Measurements from ENCODE around the gene DDN. TPM values are rescaled to one million over a fixed set of nuclear protein-coding genes. Genes with fewer than 3 reads are reported as not detected.

The DDN gene
- polyA plus RNA-seq, 1 donor (not counting 4 experiments of a cell fraction or from before 2014, with no cell fraction given), result 0.10 TPM

- DNase-seq (ENCODE audit: low read depth, low spot score), result no peak
- no peak overlapping the region for H2AFZ ChIP-seq (ENCODE audit: control insufficient read depth, low read length)
- no peak overlapping the region for H3K4me3 ChIP-seq (ENCODE audit: control insufficient read depth in 2 of 3, extremely low read depth in 1 of 3, insufficient read depth in 2 of 3, low read depth in 1 of 3, low read length in 3 of 3)
- peaks cover 15 to 18% of the 10 kb centered on the region in 2 experiments for H3K36me3 ChIP-seq (ENCODE audit: control insufficient read depth in 2 of 2, extremely low read depth in 1 of 2, insufficient read depth in 2 of 2, low read length in 2 of 2)
- no peaks in the 10 kb centered on the region for H4K20me1 ChIP-seq (ENCODE audit: control insufficient read depth, extremely low read depth, insufficient read depth, low read length)
- H3K27ac ChIP-seq (ENCODE audit: control insufficient read depth, insufficient read depth, low read length), result no peak overlapping the region
- dilution Hi-C loops (cut with MboI; ENCODE audit: extremely low pct_ligation_motif_present, low sequenced_read_pairs), result no loop called here
- FAIRE-seq, result no peak
- no peaks in the 10 kb centered on the region for H3K27me3 ChIP-seq (ENCODE audit: control insufficient read depth, extremely low read depth, insufficient read depth, low read length)
- no peak overlapping the region for H3K9ac ChIP-seq (ENCODE audit: control insufficient read depth, extremely low read depth, insufficient read depth, low read length)
- peaks cover 27% of the 10 kb centered on the region for H3K79me2 ChIP-seq (ENCODE audit: control insufficient read depth, insufficient read depth, low read length)
- no peak for TF ChIP-seq CTCF (optimal IDR thresholded peaks at IDR 0.05 in 1 of 3, IDR thresholded peaks at IDR 0.05 in 1 of 3, conservative IDR thresholded peaks at IDR 0.05 in 1 of 3; ENCODE audit: extremely low read depth in 1 of 3, insufficient read depth in 2 of 3, low read length in 3 of 3)
- no peak for TF ChIP-seq EZH2 (IDR thresholded peaks at IDR 0.05; ENCODE audit: low read length)
- peaks cover 3% of the 10 kb centered on the region for H3K4me1 ChIP-seq (ENCODE audit: control insufficient read depth, extremely low read depth, insufficient read depth, low read length)
- no peak overlapping the region for H3K4me2 ChIP-seq (ENCODE audit: control insufficient read depth, extremely low read depth, insufficient read depth, low read depth, low read length)
- no peaks in the 10 kb centered on the region for H3K9me3 ChIP-seq (ENCODE audit: control insufficient read depth, low read depth, low read length)
- H3K9me1 ChIP-seq (ENCODE audit: control insufficient read depth, extremely low read depth, insufficient read depth, low read length), result no peaks in the 10 kb centered on the region
Observed at GRCh38 chr12:49012739-49013138, 13.6 kb upstream of the DDN start.

GRCh38 chr12:49010092-49010668, 11.0 kb upstream of the DDN start:
- dilution Hi-C loops (cut with MboI; ENCODE audit: extremely low pct_ligation_motif_present, low sequenced_read_pairs), result no loop called here
- H3K4me3 ChIP-seq (ENCODE audit: control insufficient read depth in 2 of 3, extremely low read depth in 1 of 3, insufficient read depth in 2 of 3, low read depth in 1 of 3, low read length in 3 of 3), result no peak overlapping the region
- FAIRE-seq, result no peak
- no peak overlapping the region for H3K4me2 ChIP-seq (ENCODE audit: control insufficient read depth, extremely low read depth, insufficient read depth, low read depth, low read length)
- peaks cover 7% of the 10 kb centered on the region for H3K79me2 ChIP-seq (ENCODE audit: control insufficient read depth, insufficient read depth, low read length)
- TF ChIP-seq CTCF (optimal IDR thresholded peaks at IDR 0.05 in 1 of 3, IDR thresholded peaks at IDR 0.05 in 1 of 3, conservative IDR thresholded peaks at IDR 0.05 in 1 of 3; ENCODE audit: extremely low read depth in 1 of 3, insufficient read depth in 2 of 3, low read length in 3 of 3) (no peak), EZH2 (IDR thresholded peaks at IDR 0.05; ENCODE audit: low read length) (no peak)
- H3K27ac ChIP-seq (ENCODE audit: control insufficient read depth, insufficient read depth, low read length), result no peak overlapping the region
- H3K27me3 ChIP-seq (ENCODE audit: control insufficient read depth, extremely low read depth, insufficient read depth, low read length), result no peaks in the 10 kb centered on the region
- DNase-seq (ENCODE audit: low read depth, low spot score), result no peak
- H2AFZ ChIP-seq (ENCODE audit: control insufficient read depth, low read length), result no peak overlapping the region
- H3K9me1 ChIP-seq (ENCODE audit: control insufficient read depth, extremely low read depth, insufficient read depth, low read length), result no peaks in the 10 kb centered on the region
- H3K9ac ChIP-seq (ENCODE audit: control insufficient read depth, extremely low read depth, insufficient read depth, low read length), result no peak overlapping the region
- peaks cover 13 to 18% of the 10 kb centered on the region in 2 experiments for H3K36me3 ChIP-seq (ENCODE audit: control insufficient read depth in 2 of 2, extremely low read depth in 1 of 2, insufficient read depth in 2 of 2, low read length in 2 of 2)
- no peaks in the 10 kb centered on the region for H4K20me1 ChIP-seq (ENCODE audit: control insufficient read depth, extremely low read depth, insufficient read depth, low read length)
- no peaks in the 10 kb centered on the region for H3K9me3 ChIP-seq (ENCODE audit: control insufficient read depth, low read depth, low read length)
- H3K4me1 ChIP-seq (ENCODE audit: control insufficient read depth, extremely low read depth, insufficient read depth, low read length), result no peaks in the 10 kb centered on the region

All from keratinocyte (primary cell).